GM21619 (cell line): ENCODE measurements around the gene NES.
"Not testable (repeated sequence)": the region's sequence is repeated elsewhere in the genome, so short reads cannot be mapped to it uniquely, and the experiment has no call there.

ENCODE experiments used
- ATAC-seq: cut with Tn5 transposase; IDR thresholded peaks from one replicate; pipeline ENCODE4 v1.9.1; 2021; ENCODE audit not compliant: unreplicated experiment

The NES gene

GRCh38 chr1:156647351-156647750 lies 29.9 kb downstream of the NES start:
- ATAC-seq = no peak

DNA sequence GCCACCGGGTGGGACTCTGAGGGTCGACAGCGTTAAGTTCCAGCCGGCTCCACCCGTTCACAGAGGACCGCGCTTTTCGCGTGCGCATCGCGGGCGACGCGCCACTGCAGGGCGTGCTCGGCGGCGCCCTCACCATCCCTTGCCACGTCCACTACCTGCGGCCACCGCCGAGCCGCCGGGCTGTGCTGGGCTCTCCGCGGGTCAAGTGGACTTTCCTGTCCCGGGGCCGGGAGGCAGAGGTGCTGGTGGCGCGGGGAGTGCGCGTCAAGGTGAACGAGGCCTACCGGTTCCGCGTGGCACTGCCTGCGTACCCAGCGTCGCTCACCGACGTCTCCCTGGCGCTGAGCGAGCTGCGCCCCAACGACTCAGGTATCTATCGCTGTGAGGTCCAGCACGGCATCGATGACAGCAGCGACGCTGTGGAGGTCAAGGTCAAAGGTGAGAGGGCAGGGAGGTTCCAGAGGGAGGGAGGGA lies 30.4 kb downstream of the NES start:
- no peak for ATAC-seq

GRCh38 chr1:156645666-156646065 lies 31.5 kb downstream of the NES start:
- ATAC-seq = no peak

- no peak for ATAC-seq
These were observed 32.2 kb downstream of the NES start for GRCh38 chr1:156645056-156645455.

GRCh38 chr1:156644640-156645039 lies 32.6 kb downstream of the NES start:
- ATAC-seq = no peak

- ATAC-seq = no peak
These were observed 33.1 kb downstream of the NES start for GRCh38 chr1:156644146-156644545.

DNA sequence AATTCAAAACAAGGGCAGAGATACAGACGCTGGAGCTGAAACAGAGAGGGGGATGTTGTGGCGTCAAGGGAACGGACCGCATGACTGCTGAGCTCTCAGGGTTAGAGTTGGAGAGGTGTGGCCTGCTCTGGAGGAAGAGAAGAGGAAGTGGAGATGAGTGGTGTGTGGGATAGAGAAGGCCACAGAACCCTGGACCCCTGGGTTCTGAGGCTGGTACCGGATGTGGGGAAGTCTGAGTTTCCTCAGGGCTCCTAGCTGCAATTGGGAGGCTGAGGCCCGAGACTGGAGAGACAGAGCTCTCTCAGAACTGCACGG lies 33.5 kb downstream of the NES start:
- ATAC-seq = no peak

GRCh38 chr1:156643049-156643777 lies 34.0 kb downstream of the NES start:
- ATAC-seq = no peak

DNA sequence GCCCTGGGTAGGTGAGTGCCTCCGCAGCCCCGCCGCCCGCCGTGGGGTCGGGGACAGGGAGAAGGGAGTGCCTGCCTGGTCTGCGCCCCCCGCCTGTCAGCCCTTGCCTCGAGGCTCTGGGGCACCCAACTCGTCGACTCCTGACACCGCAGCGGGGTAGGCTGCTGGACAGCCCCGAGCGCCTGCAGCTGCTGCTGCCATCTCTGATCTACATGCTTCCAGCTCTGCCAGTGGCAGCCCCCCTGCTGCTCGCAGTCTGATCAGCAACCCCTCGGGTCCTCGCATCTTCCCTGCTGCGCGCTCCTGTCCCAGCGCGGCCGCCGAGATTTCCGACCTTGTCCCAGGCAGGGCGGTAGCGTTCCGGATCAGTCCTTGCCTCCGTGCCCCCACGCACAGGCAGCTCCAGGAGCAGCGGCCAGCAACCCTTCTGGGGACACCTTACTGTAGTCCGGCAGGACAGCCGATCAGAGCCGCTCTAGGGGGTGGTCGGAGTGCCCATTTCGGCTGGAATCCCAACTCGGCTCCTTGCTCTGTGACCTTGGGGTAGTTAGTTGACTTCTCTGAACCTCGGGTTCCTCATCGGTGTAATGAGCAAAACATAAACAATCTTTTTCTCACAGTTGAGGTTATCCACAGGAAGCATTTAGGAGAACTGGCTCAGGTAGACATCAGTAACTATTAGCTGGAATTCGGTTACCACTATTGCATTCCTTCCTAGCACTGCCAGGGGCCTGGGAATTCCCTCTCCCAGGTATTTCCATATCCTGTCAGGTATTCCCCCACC lies 34.8 kb downstream of the NES start:
- ATAC-seq = no peak

GRCh38 chr1:156641761-156642264 lies 35.4 kb downstream of the NES start, which contains the start of gene BCAN:
Gene BCAN (plus strand): TSS chr1:156642117. CDS start chr1:156646055, 3,938 bp downstream.
- ATAC-seq = no peak

DNA sequence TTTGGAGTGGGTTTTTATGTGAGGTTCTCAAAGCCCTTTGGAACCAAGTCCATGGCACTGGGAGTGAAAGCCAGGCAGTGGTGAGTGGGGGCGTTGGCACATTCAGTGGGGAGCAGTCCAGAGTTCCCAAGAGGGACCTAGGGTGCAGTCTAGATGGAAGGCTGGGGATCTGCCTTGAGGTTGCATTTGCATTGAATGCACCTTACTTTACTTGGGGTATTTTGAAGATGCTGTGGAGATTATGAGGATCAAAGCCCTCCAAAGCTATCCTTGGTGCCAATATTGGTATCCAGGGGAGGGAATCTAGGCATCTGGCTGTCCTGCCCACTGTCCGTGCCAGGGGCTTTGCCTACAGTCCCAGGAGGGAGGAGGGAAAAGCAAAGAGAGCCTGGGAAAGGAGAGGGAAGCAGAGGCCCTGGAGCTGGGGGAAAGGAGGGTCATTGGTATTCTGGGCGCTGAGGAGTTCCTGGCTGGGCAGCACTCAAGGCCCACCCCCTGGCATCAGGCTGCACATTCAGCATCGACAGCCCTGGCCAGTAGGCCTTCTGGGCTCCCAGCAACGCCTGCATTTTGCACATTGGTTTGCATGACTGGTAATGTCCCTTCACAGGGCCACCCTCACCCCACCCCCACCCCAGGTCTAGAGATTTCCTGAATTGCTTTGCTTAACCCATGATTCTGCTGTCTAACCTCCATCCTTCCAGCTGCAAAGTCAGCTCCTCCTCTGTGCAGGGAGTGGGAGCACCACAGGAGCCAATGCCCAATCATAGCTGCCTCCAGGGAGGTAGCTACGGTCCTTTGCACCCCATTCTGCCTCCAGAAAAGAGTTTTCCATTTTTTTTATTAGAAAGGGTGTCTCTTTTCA lies 36.1 kb downstream of the NES start:
- ATAC-seq = no peak

DNA sequence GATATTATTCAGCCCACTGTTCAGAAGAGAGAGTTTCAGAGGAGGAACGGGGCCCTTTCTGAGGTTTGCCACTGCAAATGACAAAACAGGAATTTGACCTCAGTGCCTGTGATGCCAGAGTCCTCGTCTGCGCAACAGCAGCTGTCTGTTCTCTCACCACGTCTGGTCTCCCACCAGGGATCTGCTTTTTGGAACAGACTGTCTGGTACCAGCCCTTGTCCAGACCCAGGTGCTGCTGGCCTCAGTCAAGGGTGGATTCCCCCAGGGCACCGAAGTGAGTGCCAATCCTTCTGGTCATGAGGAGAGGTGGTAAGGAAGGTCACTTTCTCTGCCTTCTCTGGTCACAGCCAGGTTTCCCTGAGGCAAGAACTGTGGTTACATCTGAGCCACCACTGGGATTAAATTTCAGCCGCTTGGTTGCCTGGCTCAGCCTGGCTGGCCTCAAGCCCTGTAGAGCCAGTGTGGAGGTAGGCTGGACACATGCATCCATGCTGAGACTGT lies 37.6 kb downstream of the NES start:
- no peak for ATAC-seq

- ATAC-seq = no peak
These were observed 38.8 kb downstream of the NES start for GRCh38 chr1:156638189-156638985.

GRCh38 chr1:156632355-156632754 lies 44.9 kb downstream of the NES start:
- ATAC-seq = no peak

GRCh38 chr1:156631152-156631551 lies 46.1 kb downstream of the NES start:
- not testable (repeated sequence) for ATAC-seq

DNA sequence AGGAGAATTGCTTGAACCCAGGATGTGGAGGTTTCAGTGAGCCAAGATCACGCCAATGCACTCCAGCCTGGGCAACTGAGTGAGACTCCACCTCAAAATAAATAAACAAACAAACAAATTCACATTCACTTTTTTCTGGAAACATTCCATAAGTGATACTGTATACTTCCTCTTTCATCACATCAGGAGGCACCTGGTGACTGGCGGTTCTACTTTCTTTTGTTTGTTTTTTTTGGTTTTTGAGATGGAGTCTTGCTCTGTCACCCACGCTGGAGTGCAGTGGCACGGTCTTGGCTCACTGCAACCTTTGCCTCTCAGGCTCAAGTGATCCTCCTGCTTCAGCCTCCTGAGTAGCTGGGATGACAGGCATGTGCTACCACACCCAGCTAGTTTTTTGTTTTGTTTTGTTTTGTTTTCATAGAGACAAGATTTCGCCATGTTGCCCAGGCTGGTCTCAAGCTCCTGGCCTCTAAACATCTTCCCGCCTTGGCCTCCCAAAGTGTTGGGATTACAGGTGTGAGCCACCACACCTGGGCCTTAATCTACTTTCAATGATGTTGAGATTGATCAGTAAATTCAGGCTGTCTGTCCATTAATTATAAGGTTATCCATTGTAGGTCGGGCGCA lies 47.3 kb downstream of the NES start:
- no peak for ATAC-seq

- no peak for ATAC-seq
These were observed 49.8 kb downstream of the NES start for GRCh38 chr1:156627313-156627880.

DNA sequence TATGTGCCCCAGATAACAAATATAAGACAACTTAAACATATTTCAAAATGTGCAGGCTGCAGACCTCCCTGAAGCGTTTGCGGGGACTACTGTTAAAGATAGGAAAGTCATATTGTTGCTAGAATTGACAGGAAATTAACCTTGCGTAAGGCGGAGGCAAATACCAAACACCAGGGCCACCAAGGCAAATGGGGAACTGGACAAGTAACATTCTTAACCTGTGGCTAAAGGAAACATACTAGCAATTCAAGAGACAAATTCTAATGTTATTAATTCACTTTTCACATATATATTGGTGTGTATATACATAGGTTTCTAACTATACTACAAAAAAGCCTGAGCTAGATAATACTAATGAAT lies 51.1 kb downstream of the NES start:
- no peak for ATAC-seq

DNA sequence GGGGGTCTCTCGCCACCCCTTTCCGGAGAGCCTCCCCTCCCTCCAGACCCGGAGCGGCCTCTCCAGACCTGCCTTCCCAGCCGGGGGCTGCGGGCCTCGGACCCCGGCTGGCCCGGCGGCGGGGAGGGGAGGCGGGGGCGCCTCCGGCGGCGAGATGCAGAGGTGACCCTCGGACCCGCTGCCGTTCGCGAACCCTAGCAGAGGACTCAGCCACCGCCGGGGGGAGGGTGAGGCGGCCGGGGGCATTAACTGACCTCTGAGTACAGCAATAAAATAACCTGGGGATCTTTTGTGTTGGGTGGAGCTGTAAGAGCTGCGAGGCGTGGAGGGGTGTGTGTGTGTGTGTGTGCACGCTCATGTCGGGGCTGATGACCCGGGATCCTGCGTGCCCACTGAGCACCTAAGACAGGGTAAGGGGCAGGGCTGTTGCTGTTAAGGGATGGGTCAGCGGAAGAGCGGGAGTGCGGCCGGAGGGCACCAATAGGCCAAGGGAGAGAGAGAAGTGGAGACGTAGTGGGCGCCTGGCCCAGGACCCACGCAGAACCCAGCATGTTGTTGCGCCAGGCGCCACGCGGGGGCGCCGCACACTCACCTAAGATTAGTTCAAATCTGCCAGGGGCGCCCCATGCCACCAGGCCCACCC lies 51.6 kb downstream of the NES start:
- ATAC-seq = no peak
